ENCODE measurements around the gene CHL1.

CHL1 gene

DNA sequence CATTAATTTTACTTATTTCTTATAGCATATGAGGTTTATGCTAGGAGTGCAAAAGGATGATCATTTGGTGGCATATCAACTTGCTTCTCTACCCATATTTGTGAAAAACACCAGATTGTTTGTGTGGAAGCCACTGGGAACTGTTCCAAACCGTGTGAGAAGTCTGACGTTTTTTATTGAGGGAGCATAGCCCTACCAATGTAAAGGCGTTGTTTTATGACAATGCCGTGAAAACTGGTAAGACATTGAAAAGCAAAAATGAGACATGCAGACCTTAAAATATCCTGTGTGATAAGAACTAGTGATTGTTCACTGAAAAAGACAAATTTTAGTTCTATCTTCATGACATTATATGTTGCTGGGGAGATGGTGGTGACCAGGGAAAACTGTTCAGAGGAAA, 87.8 kb downstream of the CHL1 start:
- DNase-seq (ENCODE audit: low read depth) = no peak

DNA sequence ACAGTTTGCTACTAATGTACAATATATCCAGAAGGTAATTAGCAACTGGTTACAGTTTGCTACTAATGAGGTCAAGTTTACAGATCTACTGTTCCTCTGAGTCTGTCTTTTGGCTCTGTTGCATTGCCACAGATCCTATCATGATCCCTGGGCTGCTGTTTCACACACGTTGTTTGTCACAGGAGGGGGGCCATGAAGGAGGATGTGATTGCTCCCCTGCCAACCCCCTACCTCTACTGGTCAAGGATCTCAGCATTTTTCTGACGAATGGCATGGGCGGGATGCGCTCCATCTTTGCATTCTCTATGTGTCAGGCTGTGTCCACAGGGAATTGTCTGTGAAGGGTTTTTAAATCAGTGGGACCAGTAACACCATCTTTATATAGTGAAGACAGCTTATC, 91.9 kb downstream of the CHL1 start:
- no peak for DNase-seq (ENCODE audit: low read depth)

DNA sequence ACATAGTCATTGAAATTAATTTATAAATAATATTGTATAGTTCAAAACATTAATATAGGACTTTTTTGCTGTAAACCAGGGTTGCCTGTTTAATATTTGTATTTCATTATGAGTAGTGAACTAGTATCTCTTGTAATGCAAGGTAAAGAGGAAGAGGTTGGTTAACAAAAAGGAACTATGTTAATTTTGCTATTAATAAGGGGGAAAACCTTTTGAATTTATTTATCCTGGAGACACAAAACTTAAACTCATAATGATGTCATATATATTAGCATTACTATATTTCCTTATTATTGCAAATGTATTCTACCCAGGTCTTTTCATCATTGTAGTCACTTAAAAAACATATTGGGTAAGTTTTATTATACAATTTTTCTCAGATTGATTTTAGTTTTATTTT, 94.5 kb downstream of the CHL1 start:
- DNase-seq (ENCODE audit: low read depth) = no peak

DNA sequence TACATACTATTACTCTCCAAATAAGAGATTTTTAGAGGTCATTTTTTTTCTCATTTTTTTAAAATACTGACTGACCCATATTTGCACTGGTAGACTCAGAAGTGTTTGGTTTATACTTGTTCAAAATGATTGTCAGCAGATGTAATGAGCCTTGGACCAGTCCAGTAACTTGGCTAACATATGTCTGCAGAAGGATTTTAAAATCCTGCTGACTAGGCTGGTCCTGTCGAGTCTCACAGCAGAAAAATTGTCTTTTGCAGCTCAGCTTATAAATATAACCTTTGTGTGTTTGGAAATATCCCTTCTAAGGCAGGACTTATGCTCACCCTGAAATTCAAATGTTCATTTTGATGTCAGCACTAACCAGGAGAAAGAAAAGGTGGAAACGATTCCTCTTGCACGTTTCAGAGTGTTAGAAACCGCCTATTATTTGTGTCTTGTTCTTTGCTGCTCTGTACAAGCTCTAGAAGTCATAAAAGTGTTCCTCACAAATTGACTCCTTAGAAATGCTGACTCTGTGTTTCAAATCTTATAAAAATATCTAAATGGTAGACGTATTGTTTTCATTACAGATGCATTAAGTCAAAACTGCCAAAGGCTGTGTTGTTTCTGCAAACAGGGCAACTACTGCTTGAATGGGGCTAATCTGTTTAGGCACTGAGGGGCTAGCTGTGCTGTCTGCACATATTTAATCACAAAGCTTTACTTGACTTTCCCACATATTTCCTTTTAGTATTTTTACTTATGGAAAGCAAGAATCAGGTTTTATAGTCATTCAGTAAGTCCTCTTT, 95.3 kb downstream of the CHL1 start:
- no peak for DNase-seq (ENCODE audit: low read depth)

DNA sequence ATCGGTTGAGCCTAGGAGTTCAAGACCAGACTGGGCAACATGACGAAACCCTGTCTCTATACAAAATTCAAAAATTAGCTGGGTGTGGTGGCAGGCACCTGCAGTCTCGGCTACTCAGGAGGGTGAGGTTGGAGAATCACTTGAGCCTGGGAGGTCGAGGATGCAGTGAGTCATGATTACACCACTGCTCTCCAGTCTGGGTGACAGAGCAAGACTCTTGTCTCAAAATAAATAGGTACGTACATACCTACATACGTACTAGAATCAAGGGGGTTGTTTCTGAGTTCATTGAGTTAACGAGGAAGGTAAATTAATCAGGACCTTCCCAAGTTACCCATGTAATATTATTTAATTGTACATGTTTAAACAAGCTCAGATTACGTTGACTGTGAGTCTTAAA, 97.5 kb downstream of the CHL1 start:
- DNase-seq (ENCODE audit: low read depth) = no peak

DNA sequence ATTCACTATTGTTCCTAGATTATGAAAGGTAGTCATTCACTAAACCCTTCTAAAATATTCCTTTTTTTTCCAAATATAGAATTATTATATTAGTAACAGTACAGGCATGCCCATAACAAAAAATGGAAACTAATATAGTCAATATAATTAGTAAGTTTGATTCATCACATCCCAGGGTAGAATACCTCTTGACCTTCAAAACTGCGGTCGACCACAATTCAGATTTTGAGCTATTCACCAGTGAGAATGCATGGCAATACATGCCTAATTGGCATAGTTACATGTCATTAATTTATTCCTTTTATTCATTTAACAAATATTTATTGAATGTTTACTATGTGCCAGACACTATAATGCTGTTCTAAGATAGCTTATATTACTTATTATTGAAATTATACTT, 98.0 kb downstream of the CHL1 start:
- no peak for DNase-seq (ENCODE audit: low read depth)

DNA sequence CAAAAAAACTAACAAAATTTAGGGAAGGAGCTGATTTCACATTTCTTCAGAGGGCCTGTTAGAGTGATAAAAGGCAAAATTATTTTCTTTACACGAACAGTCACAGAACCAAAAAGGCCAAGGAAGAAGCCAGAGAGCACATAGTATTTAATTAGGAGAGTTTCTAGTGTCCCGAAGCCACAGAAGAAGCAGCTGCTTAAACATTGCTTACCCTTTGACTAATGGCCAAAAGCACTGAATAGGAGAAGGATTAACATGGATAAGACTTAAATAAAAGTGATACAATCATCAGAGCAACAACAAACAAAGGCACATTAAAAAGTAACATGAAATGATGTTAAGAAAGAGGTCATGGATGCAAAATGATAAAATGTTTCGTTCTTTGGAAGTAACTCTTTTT, 98.6 kb downstream of the CHL1 start:
- no peak for DNase-seq (ENCODE audit: low read depth)

DNA sequence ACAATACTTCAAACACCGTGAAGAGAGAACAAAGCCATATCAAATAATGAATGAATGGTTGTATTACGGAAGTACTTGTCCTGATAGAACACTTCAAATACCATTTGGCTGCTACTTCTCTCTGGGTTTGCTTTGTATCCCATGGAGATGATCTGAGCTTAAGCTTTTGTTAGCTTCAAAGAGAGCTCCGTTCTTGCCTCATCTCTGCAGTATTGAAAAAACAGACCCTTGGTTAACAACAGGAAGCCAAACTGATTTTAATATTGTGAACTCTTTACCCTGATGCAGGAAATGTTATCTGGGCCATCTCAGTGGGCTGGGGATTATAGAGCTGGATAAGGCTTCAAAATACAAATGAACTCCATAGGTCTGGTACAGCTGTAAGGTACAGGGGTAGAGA, 101.0 kb downstream of the CHL1 start:
- no peak for DNase-seq (ENCODE audit: low read depth)

DNA sequence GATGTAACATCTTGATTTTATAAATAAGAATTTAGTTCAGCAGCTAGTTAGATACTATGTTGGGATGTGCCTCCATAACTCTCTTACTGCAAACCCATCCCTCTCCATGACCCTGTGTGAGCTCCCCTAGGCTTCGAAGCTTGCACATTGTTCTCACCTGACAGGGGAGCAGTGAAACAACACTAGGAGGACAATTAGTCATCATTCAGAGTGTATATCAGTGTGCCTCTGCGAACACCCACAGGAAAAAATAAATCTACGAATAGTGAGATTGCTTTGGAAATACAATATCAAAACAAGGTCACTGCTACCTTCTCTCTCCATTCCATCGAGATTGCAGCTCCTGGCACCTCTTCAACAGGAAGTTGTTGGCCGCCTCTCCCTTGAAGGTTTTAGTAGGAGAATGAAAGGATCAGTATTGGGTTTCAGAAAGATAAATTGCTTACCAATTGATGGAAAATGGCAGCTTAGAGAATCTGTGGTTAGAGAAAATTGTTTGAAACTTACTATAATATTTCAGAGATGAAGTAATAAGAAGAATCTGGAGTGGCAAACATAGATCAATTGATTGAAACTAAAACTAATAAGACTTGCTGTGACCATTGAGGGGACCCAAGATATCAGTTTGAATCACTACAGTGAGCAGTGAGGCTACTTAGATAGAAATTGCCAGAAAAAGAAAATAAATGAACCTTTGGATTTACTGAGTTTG, 103.2 kb downstream of the CHL1 start:
- no peak for DNase-seq (ENCODE audit: low read depth)

DNA sequence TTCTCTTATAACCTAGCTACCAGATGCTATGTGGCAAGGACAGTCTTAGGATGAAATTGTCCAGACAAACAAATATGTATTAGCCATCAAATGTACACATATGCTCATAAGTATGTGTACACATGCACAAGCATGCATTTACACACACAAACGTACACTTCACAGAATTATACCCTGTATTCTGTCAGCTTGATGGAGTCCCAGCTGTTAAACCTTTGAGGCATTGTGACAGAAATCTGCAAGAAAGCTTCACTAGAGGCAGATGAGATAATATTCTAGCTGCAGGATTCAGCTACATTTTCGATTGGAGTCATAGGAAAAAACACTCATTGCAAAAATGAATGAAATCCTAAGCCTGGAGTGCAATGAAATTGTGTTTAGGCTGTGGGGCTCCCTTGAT, 110.6 kb downstream of the CHL1 start:
- no peak for DNase-seq (ENCODE audit: low read depth)

DNA sequence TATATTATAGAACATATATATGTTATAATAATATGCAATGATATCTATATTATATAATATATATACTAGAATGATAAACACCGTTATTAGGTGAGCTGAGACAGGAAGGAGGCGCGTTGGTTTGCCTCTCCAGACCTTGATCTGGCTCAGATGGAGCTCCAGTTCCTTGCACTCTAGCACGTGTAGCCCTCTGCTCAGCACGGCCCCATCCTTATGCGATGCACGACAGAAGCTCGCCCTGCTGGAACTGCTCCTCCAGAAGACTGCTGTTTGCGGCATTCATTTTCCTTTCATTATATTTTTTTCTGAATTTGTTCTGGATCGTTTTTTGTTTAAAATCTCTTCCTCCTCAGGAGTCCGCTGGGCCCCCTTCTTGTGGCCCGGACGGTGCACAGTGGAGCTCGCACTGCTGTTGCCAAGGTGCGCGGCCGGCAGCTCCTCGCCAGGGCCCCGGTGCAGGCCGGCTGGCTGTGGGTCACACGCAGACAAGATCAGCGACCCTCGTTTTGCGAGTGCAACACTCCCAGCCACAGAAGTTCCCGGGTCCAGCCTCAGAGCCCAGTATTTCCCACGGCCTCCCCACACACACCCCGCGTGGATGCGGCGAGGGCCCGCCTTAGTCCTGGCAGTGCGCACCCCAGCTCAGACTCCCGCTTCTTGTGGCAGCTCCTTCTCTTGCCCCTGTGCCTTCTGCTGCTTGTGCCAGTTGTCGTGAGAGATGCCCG, 112.2 kb downstream of the CHL1 start:
- no peak for DNase-seq (ENCODE audit: low read depth)

DNA sequence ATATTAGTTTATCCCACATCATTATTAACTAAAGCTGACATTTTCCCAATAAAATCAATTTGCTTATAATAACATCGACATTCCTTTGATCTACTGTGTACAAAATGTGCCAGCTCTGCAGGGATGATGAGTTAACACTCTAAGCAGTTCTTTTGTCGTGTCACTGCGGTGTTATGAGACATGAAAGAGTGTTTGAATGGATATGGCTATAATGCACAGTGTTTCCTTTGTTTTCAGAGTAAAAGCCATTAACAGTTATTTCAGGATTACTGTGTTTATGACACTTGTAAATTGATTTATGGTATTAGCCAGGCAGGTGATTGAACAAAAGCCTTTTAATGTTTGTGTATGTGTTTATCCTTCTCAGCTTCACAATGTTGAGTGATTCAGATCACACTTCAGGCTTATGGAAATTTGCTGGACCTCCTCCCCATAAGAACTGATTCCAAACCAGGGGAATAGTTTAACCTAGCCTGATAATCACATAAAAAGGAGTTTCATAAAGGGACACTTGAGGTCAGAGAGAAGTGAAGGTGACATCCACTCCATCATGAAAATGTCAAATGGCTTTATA, 115.7 kb downstream of the CHL1 start:
- no peak for DNase-seq (ENCODE audit: low read depth)

DNA sequence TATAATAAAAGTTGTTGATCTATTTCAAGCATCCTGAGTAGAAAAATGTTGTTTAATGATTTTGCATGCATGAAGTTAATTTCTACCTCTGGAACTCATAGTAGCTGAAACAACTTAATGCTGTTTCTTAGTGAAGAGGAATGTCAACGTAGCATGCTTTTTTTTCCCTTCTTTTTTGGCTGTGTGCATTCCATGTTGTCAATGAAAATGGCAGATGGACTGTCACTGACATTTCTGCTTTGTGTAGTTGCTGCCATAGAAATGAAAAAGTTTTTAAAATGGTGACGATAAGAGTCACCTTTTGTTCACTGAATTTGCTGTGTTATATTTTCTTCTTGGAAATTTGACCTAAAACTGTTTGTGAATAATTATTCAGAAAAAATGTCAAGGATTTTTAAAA, 116.3 kb downstream of the CHL1 start:
- DNase-seq (ENCODE audit: low read depth) = no peak

DNA sequence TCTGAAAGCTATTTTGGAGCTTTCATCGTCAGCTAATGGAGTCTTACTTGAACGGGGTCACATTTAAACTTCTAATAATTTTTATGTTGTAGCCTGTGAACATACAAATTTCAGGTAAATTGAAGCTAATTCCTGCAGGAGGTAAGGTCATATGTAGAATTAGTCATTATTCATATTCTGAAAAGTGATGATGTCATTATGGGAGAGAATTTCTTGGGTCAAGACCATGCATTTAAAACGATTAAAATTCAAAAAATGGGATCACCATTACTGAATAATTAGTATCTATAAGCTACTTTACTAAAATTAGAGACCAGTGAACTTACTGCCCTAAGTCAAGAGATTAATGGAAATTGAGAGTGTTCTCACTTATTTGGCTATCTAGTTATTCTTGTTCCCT, 120.4 kb downstream of the CHL1 start:
- no peak for DNase-seq (ENCODE audit: low read depth)

DNA sequence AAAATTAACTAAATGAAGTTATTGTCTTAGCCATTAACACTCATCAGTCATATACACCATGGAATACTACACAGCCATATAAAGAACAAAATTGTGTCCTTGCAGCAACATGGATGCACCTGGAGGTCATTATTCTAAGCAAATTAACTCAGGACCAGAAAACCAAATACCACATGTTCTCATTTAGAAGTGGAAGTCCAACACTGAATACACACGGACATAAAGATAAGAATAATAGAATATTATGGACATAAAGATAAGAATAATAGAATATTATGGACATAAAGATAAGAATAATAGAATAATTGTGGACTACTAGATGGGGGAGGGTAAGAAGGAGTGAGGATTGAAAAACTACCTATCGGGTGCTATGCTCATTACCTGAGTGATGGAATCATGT, 122.3 kb downstream of the CHL1 start:
- no peak for DNase-seq (ENCODE audit: low read depth)

DNA sequence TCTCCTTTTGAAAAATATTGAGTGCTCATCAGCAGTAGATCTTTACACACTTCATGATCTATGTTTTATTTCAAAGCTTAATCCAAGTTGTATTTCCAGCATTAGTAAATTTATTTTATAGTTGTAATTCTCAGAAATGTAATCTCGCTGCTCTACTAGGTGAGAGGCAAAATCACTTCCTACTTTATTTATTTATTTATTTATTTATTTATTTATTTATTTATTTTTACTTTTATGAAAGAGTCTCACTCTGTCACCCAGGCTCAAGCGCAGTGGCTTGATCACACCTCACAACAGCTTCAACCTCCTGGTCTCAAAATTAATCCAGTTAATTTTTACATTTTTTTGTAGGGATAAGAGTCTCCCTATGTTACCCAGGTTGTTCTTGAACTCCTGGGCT, 127.9 kb downstream of the CHL1 start:
- no peak for DNase-seq (ENCODE audit: low read depth)

DNA sequence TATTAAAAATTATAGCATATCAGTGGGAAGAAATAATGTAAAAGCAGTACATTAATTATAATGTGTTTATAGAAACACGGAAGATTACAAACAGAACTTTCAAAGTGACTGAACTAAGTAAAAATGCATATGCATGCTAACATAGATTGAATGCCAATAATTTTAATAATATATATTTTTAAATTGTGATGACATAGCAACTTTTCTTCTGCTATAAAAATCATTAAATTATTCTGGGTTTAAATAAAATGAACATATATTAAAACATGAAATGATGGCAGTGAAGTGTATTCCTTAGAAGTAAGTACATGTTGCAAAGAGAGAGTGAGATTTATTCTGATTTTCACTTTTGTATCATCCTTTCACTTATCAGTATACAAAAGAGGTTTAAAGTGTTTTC, 128.9 kb downstream of the CHL1 start:
- DNase-seq (ENCODE audit: low read depth) = no peak

DNA sequence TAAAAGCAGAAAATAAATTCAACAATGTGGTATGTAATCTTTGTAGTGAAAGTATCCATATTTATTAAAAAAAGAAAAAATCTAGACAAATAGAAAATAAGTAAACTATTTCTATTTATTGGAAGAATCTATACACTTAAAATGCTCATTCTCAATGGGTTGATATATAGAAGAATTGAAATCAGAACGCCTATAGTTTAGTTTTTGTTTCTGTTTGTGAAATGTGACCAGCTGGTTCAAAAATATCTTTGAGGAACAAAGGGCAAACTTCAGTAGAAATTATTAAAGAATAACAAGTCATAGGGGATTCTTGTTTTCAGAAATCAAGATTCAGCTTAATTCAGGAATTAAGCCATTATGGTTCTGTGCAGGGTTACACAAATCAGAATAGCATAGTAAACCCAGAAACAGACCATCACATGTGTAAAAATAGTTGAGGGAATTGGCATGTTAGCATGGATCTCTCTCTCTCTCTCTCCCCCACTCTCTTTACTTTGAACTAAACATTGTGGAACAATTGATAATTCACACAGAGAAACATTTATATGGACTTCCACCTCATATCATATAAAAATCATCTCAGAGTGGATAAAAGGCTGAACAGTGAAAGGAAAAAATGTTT, 134.0 kb downstream of the CHL1 start:
- no peak for DNase-seq (ENCODE audit: low read depth)

DNA sequence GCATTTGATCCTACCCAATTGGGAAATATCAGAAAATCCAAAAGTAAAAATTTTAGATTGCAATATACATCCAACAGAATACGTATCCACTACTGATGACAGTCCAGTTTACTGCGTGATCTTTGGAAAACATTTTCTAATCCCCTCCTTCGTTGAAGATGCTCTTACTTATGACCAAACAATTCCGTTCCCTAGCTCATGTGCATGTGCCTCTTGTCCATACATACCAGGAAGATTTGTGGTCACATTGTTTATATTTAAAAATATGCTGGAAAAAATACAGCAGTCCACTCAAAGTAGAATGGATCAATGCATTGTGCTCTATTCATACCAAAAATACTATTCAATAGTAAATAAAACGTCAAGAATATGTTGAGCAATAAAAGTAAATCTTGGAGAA, 135.3 kb downstream of the CHL1 start:
- DNase-seq (ENCODE audit: low read depth) = no peak

DNA sequence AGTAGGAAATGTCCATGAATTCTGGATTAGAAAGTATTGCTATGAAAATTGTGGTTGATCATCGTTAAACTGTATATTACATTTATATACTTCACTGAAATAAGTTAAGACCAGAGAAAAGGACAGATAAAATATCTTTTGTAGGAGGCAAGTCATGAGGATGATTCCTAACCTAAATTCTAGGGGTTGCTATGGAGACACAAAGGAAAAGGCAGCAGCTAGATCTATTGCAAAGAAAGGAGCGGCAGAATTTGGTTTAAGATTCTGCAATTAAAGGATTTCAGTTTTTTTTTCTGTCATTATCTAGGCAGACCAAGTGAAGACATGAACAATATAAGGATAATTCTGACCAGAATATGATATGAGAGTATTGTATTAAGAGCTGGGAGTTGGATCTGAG, 136.1 kb downstream of the CHL1 start:
- DNase-seq (ENCODE audit: low read depth) = no peak

DNA sequence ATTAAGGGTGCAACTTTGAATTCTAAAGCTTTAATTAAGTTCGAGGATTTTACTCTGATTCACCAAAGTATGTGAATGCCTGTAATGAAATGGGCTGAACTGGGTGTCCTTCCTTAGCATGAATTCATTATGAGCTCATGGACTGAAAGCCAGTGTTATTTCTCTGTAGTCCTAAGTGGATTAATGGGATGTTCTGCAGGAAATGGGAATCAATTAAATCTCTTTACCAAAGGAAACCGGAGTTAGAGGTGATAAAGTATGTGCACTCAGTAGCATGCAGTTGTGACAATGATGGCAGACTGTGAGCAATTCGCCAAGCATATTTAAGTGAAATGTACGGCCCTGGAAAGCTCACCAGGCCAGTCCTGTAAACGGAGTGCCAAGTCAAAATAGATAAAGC, 138.7 kb downstream of the CHL1 start:
- no peak for DNase-seq (ENCODE audit: low read depth)

DNA sequence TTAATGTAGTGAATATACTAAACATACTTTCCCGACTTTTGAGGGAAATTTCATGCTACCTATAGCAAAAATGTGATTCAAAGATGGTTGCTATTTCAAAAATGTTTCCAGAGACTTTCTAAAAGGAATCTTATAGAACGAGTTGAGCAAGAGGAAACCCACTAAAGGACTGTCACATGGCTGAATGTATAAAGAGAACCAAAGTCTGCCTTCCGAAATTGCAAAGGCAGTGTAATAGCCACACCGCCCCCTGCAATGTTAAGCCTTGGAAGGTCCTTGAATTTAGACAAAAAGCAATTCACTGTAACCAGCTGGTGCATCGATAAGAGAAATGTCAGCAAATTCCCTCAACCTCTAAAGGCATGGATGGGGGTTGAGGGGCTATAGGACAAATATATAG, 142.8 kb downstream of the CHL1 start:
- DNase-seq (ENCODE audit: low read depth) = no peak
